ENCODE measurements around the gene PLCG2.

DNA sequence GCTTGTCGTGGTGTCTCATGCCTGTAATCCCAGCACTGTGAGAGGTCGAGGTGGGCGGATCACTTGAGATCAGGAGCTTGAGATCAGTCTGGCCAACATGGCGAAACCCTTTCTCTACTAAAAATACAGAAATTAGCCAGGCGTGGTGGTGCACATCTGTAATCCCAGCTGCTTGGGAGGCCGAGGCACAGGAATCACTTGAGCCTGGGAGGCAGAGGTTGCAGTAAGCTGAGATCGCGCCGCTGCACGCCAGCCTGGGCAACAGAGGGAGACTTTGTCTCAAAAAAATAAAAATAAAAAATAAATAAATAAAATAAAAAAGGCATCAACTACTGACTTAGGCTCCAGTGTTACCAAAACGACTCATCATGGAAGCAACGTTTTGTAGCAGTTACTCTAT lies 115.5 kb downstream of the PLCG2 start:
- TF ChIP-seq, protein P1, sequence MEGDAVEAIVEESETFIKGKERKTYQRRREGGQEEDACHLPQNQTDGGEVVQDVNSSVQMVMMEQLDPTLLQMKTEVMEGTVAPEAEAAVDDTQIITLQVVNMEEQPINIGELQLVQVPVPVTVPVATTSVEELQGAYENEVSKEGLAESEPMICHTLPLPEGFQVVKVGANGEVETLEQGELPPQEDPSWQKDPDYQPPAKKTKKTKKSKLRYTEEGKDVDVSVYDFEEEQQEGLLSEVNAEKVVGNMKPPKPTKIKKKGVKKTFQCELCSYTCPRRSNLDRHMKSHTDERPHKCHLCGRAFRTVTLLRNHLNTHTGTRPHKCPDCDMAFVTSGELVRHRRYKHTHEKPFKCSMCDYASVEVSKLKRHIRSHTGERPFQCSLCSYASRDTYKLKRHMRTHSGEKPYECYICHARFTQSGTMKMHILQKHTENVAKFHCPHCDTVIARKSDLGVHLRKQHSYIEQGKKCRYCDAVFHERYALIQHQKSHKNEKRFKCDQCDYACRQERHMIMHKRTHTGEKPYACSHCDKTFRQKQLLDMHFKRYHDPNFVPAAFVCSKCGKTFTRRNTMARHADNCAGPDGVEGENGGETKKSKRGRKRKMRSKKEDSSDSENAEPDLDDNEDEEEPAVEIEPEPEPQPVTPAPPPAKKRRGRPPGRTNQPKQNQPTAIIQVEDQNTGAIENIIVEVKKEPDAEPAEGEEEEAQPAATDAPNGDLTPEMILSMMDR (IDR thresholded peaks at IDR 0.05; ENCODE audit: poor library complexity, severe bottlenecking): no peak
- TF ChIP-seq SMC3 (conservative IDR thresholded peaks at IDR 0.05; ENCODE audit: poor library complexity): no peak
- TF ChIP-seq EP300 (conservative IDR thresholded peaks at IDR 0.05; ENCODE audit: poor library complexity, severe bottlenecking): no peak
- no peak for TF ChIP-seq EZH2 (IDR thresholded peaks at IDR 0.05; ENCODE audit: borderline replicate concordance, insufficient read depth, low read length, poor library complexity, severe bottlenecking)
